Measurements from ENCODE around the gene NAGA. TPM values are rescaled to one million over a fixed set of nuclear protein-coding genes. Genes with fewer than 3 reads are reported as not detected.
"Not testable (repeated sequence)": the region's sequence is repeated elsewhere in the genome, so short reads cannot be mapped to it uniquely, and the experiment has no call there.

The NAGA gene
- polyA plus RNA-seq, 12 donors: 11.1 to 26.2 (median 20.1) TPM; not detected in 1

- DNase-seq: no peak
Measured at GRCh38 chr22:42077486-42078125, 7.0 kb upstream of the NAGA start.

GRCh38 chr22:42076764-42077485 is 6.3 kb upstream of the NAGA start:
- DNase-seq: no peak

- DNase-seq: no peak
Measured at GRCh38 chr22:42074846-42075676, 4.4 kb upstream of the NAGA start.

GRCh38 chr22:42074132-42074811 is 3.7 kb upstream of the NAGA start, which contains the start of gene PHETA2:
TSS of gene PHETA2 (plus strand) at chr22:42074248. CDS start at chr22:42077294, 3,046 bp downstream.
- peak; percentile 68 for DNase-seq

- no peak for DNase-seq
Measured at GRCh38 chr22:42073621-42074041, 3.0 kb upstream of the NAGA start.

- no peak for DNase-seq
Measured at GRCh38 chr22:42072606-42073330, 2.2 kb upstream of the NAGA start.

- DNase-seq: not testable (repeated sequence)
Measured at GRCh38 chr22:42071508-42071907, 896 bp upstream of the NAGA start.

GRCh38 chr22:42069801-42070516 is 653 bp downstream of the NAGA start:
- no peak for DNase-seq

- DNase-seq: no peak
Measured at GRCh38 chr22:42068291-42068690, 2.3 kb downstream of the NAGA start.

- no peak for DNase-seq
Measured at GRCh38 chr22:42067671-42068251, 2.9 kb downstream of the NAGA start.

GRCh38 chr22:42066937-42067336 is 3.7 kb downstream of the NAGA start:
- DNase-seq: no peak

GRCh38 chr22:42066126-42066761 is 4.4 kb downstream of the NAGA start:
- DNase-seq: no peak

GRCh38 chr22:42065438-42066125 is 5.0 kb downstream of the NAGA start:
- no peak for DNase-seq

GRCh38 chr22:42064629-42065028 is 6.0 kb downstream of the NAGA start:
- no peak for DNase-seq

- no peak for DNase-seq
Measured at GRCh38 chr22:42062506-42063170, 8.0 kb downstream of the NAGA start.

- no peak for DNase-seq
Measured at GRCh38 chr22:42061041-42061440, 9.6 kb downstream of the NAGA start.

- no peak for DNase-seq
Measured at GRCh38 chr22:42060489-42060888, 10.1 kb downstream of the NAGA start.

GRCh38 chr22:42056757-42057511 is 13.7 kb downstream of the NAGA start:
- no peak for DNase-seq
